Astrocyte (in vitro differentiated cells and primary cell): ENCODE data around the gene MAGED1. TPM values are rescaled to one million over a fixed set of nuclear protein-coding genes. Genes with fewer than 3 reads are reported as not detected.

ENCODE experiments used
- DNase-seq: peaks from one replicate; pipeline ENCODE4 v3.0.0-alpha.2; 2010; ENCODE audit warnings: low read depth
- FAIRE-seq: peaks from 2 replicates; lab custom pipeline; 2011; peaks lifted over from hg19 to GRCh38; lab: Jason Lieb, UNC
- H2AFZ ChIP-seq: 2 replicates; pipeline ENCODE4 v1.6.0; 2012; ENCODE audit warnings: low read depth, low read length, inconsistent platforms
- H3K27ac ChIP-seq: 2 replicates; pipeline ENCODE4 v1.5.1; 2011; ENCODE audit warnings: low read depth, low read length, inconsistent platforms
- H3K27me3 ChIP-seq: 2 replicates; pipeline ENCODE4 v1.6.0; 2011; ENCODE audit warnings: low read length, inconsistent platforms; ENCODE audit not compliant: insufficient read depth
- H3K36me3 ChIP-seq: 2 replicates; pipeline ENCODE4 v1.5.1; 2011; ENCODE audit warnings: low read length, inconsistent platforms; ENCODE audit not compliant: insufficient read depth
- H3K4me1 ChIP-seq: 2 replicates; pipeline ENCODE4 v1.5.1; 2011; ENCODE audit warnings: low read length, inconsistent platforms; ENCODE audit not compliant: insufficient read depth
- H3K4me2 ChIP-seq: 2 replicates; pipeline ENCODE4 v1.6.0; 2012; ENCODE audit warnings: low read length, inconsistent platforms
- H3K4me3 ChIP-seq: 2 replicates; pipeline ENCODE4 v1.5.1; 2011; ENCODE audit warnings: low read depth, mild to moderate bottlenecking, low read length, inconsistent platforms; ENCODE audit not compliant: insufficient read depth
- H3K79me2 ChIP-seq: 2 replicates; pipeline ENCODE4 v1.6.0; 2012; ENCODE audit warnings: mild to moderate bottlenecking, low read length, inconsistent platforms; ENCODE audit not compliant: insufficient read depth
- H3K9ac ChIP-seq: 2 replicates; pipeline ENCODE4 v1.6.0; 2012; ENCODE audit warnings: mild to moderate bottlenecking, low read length, inconsistent platforms
- H3K9me3 ChIP-seq: 2 replicates; pipeline ENCODE4 v1.5.1; 2012; ENCODE audit warnings: low read depth, mild to moderate bottlenecking, low read length, inconsistent platforms; ENCODE audit not compliant: insufficient read depth
- H4K20me1 ChIP-seq: 2 replicates; pipeline ENCODE4 v1.6.0; 2012; ENCODE audit warnings: low read length, inconsistent platforms; ENCODE audit not compliant: insufficient read depth
- H3K27ac Mint-ChIP-seq: one replicate; pipeline ENCODE4 v1.8.0; 2021; ENCODE audit warnings: mild to moderate bottlenecking, mixed read lengths; ENCODE audit not compliant: unreplicated experiment
- H3K27me3 Mint-ChIP-seq: one replicate; pipeline ENCODE4 v1.8.0; 2021; ENCODE audit warnings: low read depth, mixed read lengths; ENCODE audit not compliant: unreplicated experiment
- H3K36me3 Mint-ChIP-seq: one replicate; pipeline ENCODE4 v1.8.0; 2021; ENCODE audit warnings: low read depth, mixed read lengths; ENCODE audit not compliant: unreplicated experiment
- H3K4me1 Mint-ChIP-seq: one replicate; pipeline ENCODE4 v1.8.0; 2021; ENCODE audit warnings: low read depth, mixed read lengths; ENCODE audit not compliant: unreplicated experiment
- H3K4me3 Mint-ChIP-seq: one replicate; pipeline ENCODE4 v1.8.0; 2021; ENCODE audit warnings: mild to moderate bottlenecking, moderate library complexity, mixed read lengths; ENCODE audit not compliant: unreplicated experiment
- H3K9me3 Mint-ChIP-seq: one replicate; pipeline ENCODE4 v1.8.0; 2021; ENCODE audit warnings: mild to moderate bottlenecking, mixed read lengths; ENCODE audit not compliant: unreplicated experiment
- CTCF ChIP-seq: IDR thresholded peaks from 2 replicates; pipeline ENCODE4 v1.5.1; 2011; ENCODE audit warnings: low read depth, mild to moderate bottlenecking, inconsistent platforms, low read length, moderate library complexity; ENCODE audit not compliant: insufficient read depth
- EZH2 ChIP-seq: IDR thresholded peaks from 2 replicates; pipeline ENCODE4 v1.6.1; 2012; ENCODE audit warnings: mild to moderate bottlenecking, low read length, inconsistent platforms; ENCODE audit not compliant: insufficient read depth
- total RNA-seq: library from RNA; stranded (reverse); gene quantifications from 2 replicates; pipeline ENCODE4 v1.2.1, GENCODE V29; 2021

Gene MAGED1
- total RNA-seq, 1 donor from 2014 or later = 412 TPM

- Histone ChIP-seq H3K27ac (no peak overlapping the region), H3K27me3 (no peaks in the 10 kb centered on the region), H3K4me2 (no peak overlapping the region), H4K20me1 (peaks cover 22% of the 10 kb centered on the region), H3K4me1 (no peaks in the 10 kb centered on the region), H3K36me3 (peaks cover 15% of the 10 kb centered on the region), H3K9ac (no peak overlapping the region), H3K9me3 (no peaks in the 10 kb centered on the region), H3K4me3 (no peak overlapping the region), H3K79me2 (no peaks in the 10 kb centered on the region), H2AFZ (no peak overlapping the region)
- FAIRE-seq = no peak
- Mint-ChIP-seq H3K27ac (no peak overlapping the region), H3K9me3 (no peaks in the 10 kb centered on the region), H3K4me1 (peaks cover 2% of the 10 kb centered on the region), H3K36me3 (peaks cover 4% of the 10 kb centered on the region), H3K4me3 (no peak overlapping the region), H3K27me3 (peaks cover 3% of the 10 kb centered on the region)
- no peak for DNase-seq
- TF ChIP-seq CTCF = no peak
- TF ChIP-seq EZH2 = no peak
Measured at GRCh38 chrX:51905711-51906110, 12.3 kb downstream of the MAGED1 start.

- peaks cover 2% of the 10 kb centered on the region for H3K27me3 Mint-ChIP-seq
- no peak overlapping the region for H3K4me3 Mint-ChIP-seq
- peaks cover 3% of the 10 kb centered on the region for H3K9me3 Mint-ChIP-seq
Measured at GRCh38 chrX:51917604-51918003, 24.2 kb downstream of the MAGED1 start.

More at GRCh38 chrX:51917604-51918003, 24.2 kb downstream of the MAGED1 start:
- FAIRE-seq = no peak
- H3K36me3 ChIP-seq = no peaks in the 10 kb centered on the region
- H3K9me3 ChIP-seq = no peaks in the 10 kb centered on the region
- no peak overlapping the region for H3K9ac ChIP-seq
- no peaks in the 10 kb centered on the region for H3K4me1 ChIP-seq
- Mint-ChIP-seq H3K27ac (no peak overlapping the region), H3K36me3 (no peaks in the 10 kb centered on the region), H3K4me1 (peaks cover 3% of the 10 kb centered on the region)
- no peaks in the 10 kb centered on the region for H3K79me2 ChIP-seq
- no peaks in the 10 kb centered on the region for H4K20me1 ChIP-seq
- TF ChIP-seq CTCF (no peak), EZH2 (no peak)
- H3K27ac ChIP-seq = no peak overlapping the region
- H2AFZ ChIP-seq = no peak overlapping the region
- no peaks in the 10 kb centered on the region for H3K27me3 ChIP-seq
- H3K4me3 ChIP-seq = no peak overlapping the region
- DNase-seq = no peak
- no peak overlapping the region for H3K4me2 ChIP-seq
